Esophagus (tissue), 2 donors: ENCODE results near the gene HBE1. TPM values are rescaled to one million over a fixed set of nuclear protein-coding genes. Genes with fewer than 3 reads are reported as not detected.
"Not testable (repeated sequence)": the region's sequence is repeated elsewhere in the genome, so short reads cannot be mapped to it uniquely, and the experiment has no call there.

Experiments used
- H3K27ac ChIP-seq, 2 donors: one replicate each; pipeline ENCODE4 v1.5.1; 2013; ENCODE audit warnings: low read depth in 2 of 2, mild to moderate bottlenecking in 2 of 2, inconsistent platforms in 1 of 2, low read length in 1 of 2, moderate library complexity in 1 of 2
- H3K27me3 ChIP-seq, 2 donors: one replicate each; pipeline ENCODE4 v1.6.1; 2013; ENCODE audit warnings: low read length in 2 of 2, control low read depth in 1 of 2, mild to moderate bottlenecking in 1 of 2; ENCODE audit not compliant: insufficient read depth in 2 of 2, control insufficient read depth in 1 of 2
- H3K36me3 ChIP-seq, 2 donors: one replicate each; pipeline ENCODE4 v1.6.1; 2013; ENCODE audit warnings: low read length in 1 of 2; ENCODE audit not compliant: control insufficient read depth in 2 of 2, insufficient read depth in 2 of 2
- H3K4me1 ChIP-seq, 2 donors: one replicate each; pipeline ENCODE4 v1.6.1; 2013; ENCODE audit warnings: low read length in 1 of 2; ENCODE audit not compliant: control insufficient read depth in 2 of 2, insufficient read depth in 2 of 2
- H3K4me3 ChIP-seq, 2 donors: one replicate each; pipeline ENCODE4 v1.5.1; 2013; ENCODE audit warnings: low read length in 2 of 2, mild to moderate bottlenecking in 2 of 2, low read depth in 1 of 2, moderate library complexity in 1 of 2
- H3K9me3 ChIP-seq, 2 donors: one replicate each; pipeline ENCODE4 v1.6.1; 2013; ENCODE audit warnings: mild to moderate bottlenecking in 2 of 2, low read depth in 1 of 2, low read length in 1 of 2, moderate library complexity in 1 of 2; ENCODE audit not compliant: control insufficient read depth in 2 of 2, insufficient read depth in 1 of 2
- WGBS, 2 donors: extraction: QIAGEN DNeasy Blood & Tissue Kit; methylation state at CpG; one replicate each; pipeline ENCODE4 v1.1.7; 2013; 5-methylcytosine and 5-hydroxymethylcytosine counted together
- polyA plus RNA-seq, 2 donors: library from polyadenylated mRNA; stranded (reverse); fragments of 200-250 nt; gene quantifications; one replicate each; pipeline ENCODE4 v1.2.3, GENCODE V29; 2013
- donor health status: healthy with polysubstance abuse.
- donor health status: Bipolar disorder and iron deficiency.

The HBE1 gene
- polyA plus RNA-seq, 2 donors = not detected

GRCh38 chr11:5248498-5248897, 21.2 kb downstream of the HBE1 start:
- H3K27ac ChIP-seq, H3K4me3 ChIP-seq, H3K27me3 ChIP-seq, H3K4me1 ChIP-seq, H3K36me3 ChIP-seq, H3K9me3 ChIP-seq: not testable (repeated sequence)
- WGBS, 2 donors = 26 to 76% methylated on average over 7 of the region's 7 CpGs

- H3K4me1 ChIP-seq = no peaks in the 10 kb centered on the region
- no peaks in the 10 kb centered on the region for H3K27me3 ChIP-seq
- no peaks in the 10 kb centered on the region for H3K9me3 ChIP-seq
- 85 to 88% methylated on average over 3 of the region's 3 CpGs for WGBS, 2 donors
- no peaks in the 10 kb centered on the region for H3K36me3 ChIP-seq
- H3K4me3 ChIP-seq = no peak overlapping the region
- H3K27ac ChIP-seq = no peak overlapping the region
These were observed 22.1 kb downstream of the HBE1 start for GRCh38 chr11:5247472-5248192.

GRCh38 chr11:5246772-5247471, 22.8 kb downstream of the HBE1 start:
- no peak overlapping the region for H3K27ac ChIP-seq
- no peaks in the 10 kb centered on the region for H3K4me1 ChIP-seq
- no peak overlapping the region for H3K4me3 ChIP-seq
- no peaks in the 10 kb centered on the region for H3K27me3 ChIP-seq
- no peaks in the 10 kb centered on the region for H3K36me3 ChIP-seq
- WGBS, 2 donors = 69 to 71% methylated on average over 6 of the region's 6 CpGs
- H3K9me3 ChIP-seq = no peaks in the 10 kb centered on the region

- Histone ChIP-seq H3K4me1 (no peaks in the 10 kb centered on the region), H3K4me3 (no peak overlapping the region), H3K9me3 (no peaks in the 10 kb centered on the region), H3K27me3 (no peaks in the 10 kb centered on the region), H3K36me3 (no peaks in the 10 kb centered on the region), H3K27ac (no peak overlapping the region)
- 83 to 84% methylated on average over 2 of the region's 2 CpGs for WGBS, 2 donors
These were observed 24.6 kb downstream of the HBE1 start for GRCh38 chr11:5245155-5245554.

GRCh38 chr11:5243816-5244180, 25.9 kb downstream of the HBE1 start:
- Histone ChIP-seq H3K27ac (no peak overlapping the region), H3K36me3 (no peaks in the 10 kb centered on the region), H3K4me1 (no peaks in the 10 kb centered on the region), H3K27me3 (no peaks in the 10 kb centered on the region), H3K9me3 (no peaks in the 10 kb centered on the region), H3K4me3 (no peak overlapping the region)
- 81 to 85% methylated on average over 4 of the region's 4 CpGs for WGBS, 2 donors

- H3K27ac ChIP-seq = no peak overlapping the region
- H3K4me1 ChIP-seq = no peaks in the 10 kb centered on the region
- no peaks in the 10 kb centered on the region for H3K36me3 ChIP-seq
- WGBS, 2 donors = 72 to 73% methylated on average over 7 of the region's 7 CpGs
- no peaks in the 10 kb centered on the region for H3K9me3 ChIP-seq
- H3K4me3 ChIP-seq = no peak overlapping the region
- no peaks in the 10 kb centered on the region for H3K27me3 ChIP-seq
These were observed 26.6 kb downstream of the HBE1 start for GRCh38 chr11:5242933-5243815.

- H3K27ac ChIP-seq = no peak overlapping the region
- WGBS, 2 donors = 51 to 59% methylated on average over 2 of the region's 2 CpGs
- no peak overlapping the region for H3K4me3 ChIP-seq
- no peaks in the 10 kb centered on the region for H3K27me3 ChIP-seq
- no peaks in the 10 kb centered on the region for H3K36me3 ChIP-seq
- H3K4me1 ChIP-seq = no peaks in the 10 kb centered on the region
- H3K9me3 ChIP-seq = no peaks in the 10 kb centered on the region
These were observed 27.5 kb downstream of the HBE1 start for GRCh38 chr11:5242208-5242607.

GRCh38 chr11:5241458-5241857, 28.3 kb downstream of the HBE1 start:
- H3K27ac ChIP-seq = no peak overlapping the region
- no peaks in the 10 kb centered on the region for H3K4me1 ChIP-seq
- H3K27me3 ChIP-seq = no peaks in the 10 kb centered on the region
- no peaks in the 10 kb centered on the region for H3K36me3 ChIP-seq
- WGBS, 2 donors = 63 to 67% methylated on average over 3 of the region's 3 CpGs
- no peaks in the 10 kb centered on the region for H3K9me3 ChIP-seq
- H3K4me3 ChIP-seq = no peak overlapping the region

- Histone ChIP-seq H3K4me1 (no peaks in the 10 kb centered on the region), H3K27me3 (no peaks in the 10 kb centered on the region), H3K27ac (no peak overlapping the region), H3K4me3 (no peak overlapping the region), H3K9me3 (no peaks in the 10 kb centered on the region), H3K36me3 (no peaks in the 10 kb centered on the region)
- 59 to 71% methylated on average over 2 of the region's 2 CpGs for WGBS, 2 donors
These were observed 29.3 kb downstream of the HBE1 start for GRCh38 chr11:5240458-5240857.
